Measurements from ENCODE around the gene MEG3. TPM values are rescaled to one million over a fixed set of nuclear protein-coding genes. Genes with fewer than 3 reads are reported as not detected.

MEG3 gene
- total RNA-seq, 1 experiment from 2014 or later = 62.4 TPM

DNA sequence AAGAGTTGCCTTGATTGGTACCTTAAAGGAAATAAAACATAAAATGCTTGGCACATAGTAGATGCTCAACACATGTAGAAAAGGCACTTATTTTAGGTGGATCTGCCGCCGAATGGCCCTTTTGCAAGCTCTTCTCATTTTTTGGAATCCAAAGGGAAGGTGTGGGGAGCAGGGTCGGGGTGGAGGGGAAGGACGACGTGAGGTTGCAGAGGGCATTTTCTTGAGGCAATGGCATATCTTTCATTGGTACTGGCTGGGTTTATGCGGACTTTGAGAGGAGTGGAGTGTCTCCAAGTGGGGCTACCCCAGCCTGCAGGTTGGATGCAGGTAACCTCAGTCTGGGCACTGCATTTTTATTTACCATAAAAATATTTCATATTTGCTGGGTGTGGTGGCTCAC is 69.5 kb downstream of the MEG3 start:
- H3K27me3 ChIP-seq (ENCODE audit: control insufficient read depth, insufficient read depth, low read length) = no peaks in the 10 kb centered on the region
- intact Hi-C loops (cut with micrococcal nuclease; ENCODE audit: unreplicated experiment) (no loop called here), in situ Hi-C loops (cut with HindIII; ENCODE audit: low pct_unique_long_range_greater_than_20kb, low sequenced_read_pairs) (no loop called here)
- no peaks in the 10 kb centered on the region for H3K4me1 ChIP-seq (ENCODE audit: control insufficient read depth, insufficient read depth, low read length)
- DNase-seq (ENCODE audit: low read depth, low spot score) (no peak), ATAC-seq (no peak)
- no peaks in the 10 kb centered on the region for H3K9me3 ChIP-seq (ENCODE audit: control insufficient read depth, insufficient read depth, low read depth, low read length)
- TF ChIP-seq, protein P1, sequence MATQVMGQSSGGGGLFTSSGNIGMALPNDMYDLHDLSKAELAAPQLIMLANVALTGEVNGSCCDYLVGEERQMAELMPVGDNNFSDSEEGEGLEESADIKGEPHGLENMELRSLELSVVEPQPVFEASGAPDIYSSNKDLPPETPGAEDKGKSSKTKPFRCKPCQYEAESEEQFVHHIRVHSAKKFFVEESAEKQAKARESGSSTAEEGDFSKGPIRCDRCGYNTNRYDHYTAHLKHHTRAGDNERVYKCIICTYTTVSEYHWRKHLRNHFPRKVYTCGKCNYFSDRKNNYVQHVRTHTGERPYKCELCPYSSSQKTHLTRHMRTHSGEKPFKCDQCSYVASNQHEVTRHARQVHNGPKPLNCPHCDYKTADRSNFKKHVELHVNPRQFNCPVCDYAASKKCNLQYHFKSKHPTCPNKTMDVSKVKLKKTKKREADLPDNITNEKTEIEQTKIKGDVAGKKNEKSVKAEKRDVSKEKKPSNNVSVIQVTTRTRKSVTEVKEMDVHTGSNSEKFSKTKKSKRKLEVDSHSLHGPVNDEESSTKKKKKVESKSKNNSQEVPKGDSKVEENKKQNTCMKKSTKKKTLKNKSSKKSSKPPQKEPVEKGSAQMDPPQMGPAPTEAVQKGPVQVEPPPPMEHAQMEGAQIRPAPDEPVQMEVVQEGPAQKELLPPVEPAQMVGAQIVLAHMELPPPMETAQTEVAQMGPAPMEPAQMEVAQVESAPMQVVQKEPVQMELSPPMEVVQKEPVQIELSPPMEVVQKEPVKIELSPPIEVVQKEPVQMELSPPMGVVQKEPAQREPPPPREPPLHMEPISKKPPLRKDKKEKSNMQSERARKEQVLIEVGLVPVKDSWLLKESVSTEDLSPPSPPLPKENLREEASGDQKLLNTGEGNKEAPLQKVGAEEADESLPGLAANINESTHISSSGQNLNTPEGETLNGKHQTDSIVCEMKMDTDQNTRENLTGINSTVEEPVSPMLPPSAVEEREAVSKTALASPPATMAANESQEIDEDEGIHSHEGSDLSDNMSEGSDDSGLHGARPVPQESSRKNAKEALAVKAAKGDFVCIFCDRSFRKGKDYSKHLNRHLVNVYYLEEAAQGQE (IDR thresholded peaks at IDR 0.05; ENCODE audit: insufficient read depth in 1 of 2, low read depth in 2 of 2, low read length in 1 of 2) = no peak
- no peak for TF ChIP-seq POLR2AphosphoS5 (IDR thresholded peaks at IDR 0.05; ENCODE audit: low read depth, low read length)
- TF ChIP-seq, protein P2, sequence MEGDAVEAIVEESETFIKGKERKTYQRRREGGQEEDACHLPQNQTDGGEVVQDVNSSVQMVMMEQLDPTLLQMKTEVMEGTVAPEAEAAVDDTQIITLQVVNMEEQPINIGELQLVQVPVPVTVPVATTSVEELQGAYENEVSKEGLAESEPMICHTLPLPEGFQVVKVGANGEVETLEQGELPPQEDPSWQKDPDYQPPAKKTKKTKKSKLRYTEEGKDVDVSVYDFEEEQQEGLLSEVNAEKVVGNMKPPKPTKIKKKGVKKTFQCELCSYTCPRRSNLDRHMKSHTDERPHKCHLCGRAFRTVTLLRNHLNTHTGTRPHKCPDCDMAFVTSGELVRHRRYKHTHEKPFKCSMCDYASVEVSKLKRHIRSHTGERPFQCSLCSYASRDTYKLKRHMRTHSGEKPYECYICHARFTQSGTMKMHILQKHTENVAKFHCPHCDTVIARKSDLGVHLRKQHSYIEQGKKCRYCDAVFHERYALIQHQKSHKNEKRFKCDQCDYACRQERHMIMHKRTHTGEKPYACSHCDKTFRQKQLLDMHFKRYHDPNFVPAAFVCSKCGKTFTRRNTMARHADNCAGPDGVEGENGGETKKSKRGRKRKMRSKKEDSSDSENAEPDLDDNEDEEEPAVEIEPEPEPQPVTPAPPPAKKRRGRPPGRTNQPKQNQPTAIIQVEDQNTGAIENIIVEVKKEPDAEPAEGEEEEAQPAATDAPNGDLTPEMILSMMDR (IDR thresholded peaks at IDR 0.05) = no peak
- TF ChIP-seq TCF7L2 (IDR thresholded peaks at IDR 0.05; ENCODE audit: low read depth, low read length) = no peak
- no peak for TF ChIP-seq SIN3A (IDR thresholded peaks at IDR 0.05; ENCODE audit: borderline replicate concordance, insufficient read depth, low read depth, low read length)
- CTCF ChIA-PET = no interaction called here
- POLR2A ChIA-PET = no interaction called here
- no TSS peak for BruUV-seq (replicated peaks)
- H3K36me3 ChIP-seq (ENCODE audit: control insufficient read depth, insufficient read depth, low read length) = no peaks in the 10 kb centered on the region
- H3K4me3 ChIP-seq (ENCODE audit: low read depth in 2 of 2, low read length in 2 of 2) = no peak overlapping the region
- no peak overlapping the region for H3K27ac ChIP-seq (ENCODE audit: low read length)

GRCh38 chr14:100896369-100897060 is 70.6 kb downstream of the MEG3 start:
- Histone ChIP-seq H3K36me3 (ENCODE audit: control insufficient read depth, insufficient read depth, low read length) (no peaks in the 10 kb centered on the region), H3K27me3 (ENCODE audit: control insufficient read depth, insufficient read depth, low read length) (no peaks in the 10 kb centered on the region), H3K27ac (ENCODE audit: low read length) (no peak overlapping the region), H3K4me3 (ENCODE audit: low read depth in 2 of 2, low read length in 2 of 2) (no peak overlapping the region), H3K4me1 (ENCODE audit: control insufficient read depth, insufficient read depth, low read length) (no peaks in the 10 kb centered on the region), H3K9me3 (ENCODE audit: control insufficient read depth, insufficient read depth, low read depth, low read length) (no peaks in the 10 kb centered on the region)
- CTCF ChIA-PET = no interaction called here
- intact Hi-C loops (cut with micrococcal nuclease; ENCODE audit: unreplicated experiment) = no loop called here
- POLR2A ChIA-PET = no interaction called here
- DNase-seq (ENCODE audit: low read depth, low spot score) (no peak), ATAC-seq (no peak)
- in situ Hi-C loops (cut with HindIII; ENCODE audit: low pct_unique_long_range_greater_than_20kb, low sequenced_read_pairs) = no loop called here
- BruUV-seq (replicated peaks) = no TSS peak
- TF ChIP-seq, protein P1 (IDR thresholded peaks at IDR 0.05; ENCODE audit: insufficient read depth in 1 of 2, low read depth in 2 of 2, low read length in 1 of 2) = no peak
- TF ChIP-seq TCF7L2 (IDR thresholded peaks at IDR 0.05; ENCODE audit: low read depth, low read length) (no peak), SIN3A (IDR thresholded peaks at IDR 0.05; ENCODE audit: borderline replicate concordance, insufficient read depth, low read depth, low read length) (no peak), POLR2AphosphoS5 (IDR thresholded peaks at IDR 0.05; ENCODE audit: low read depth, low read length) (no peak)
- TF ChIP-seq, protein P2 (IDR thresholded peaks at IDR 0.05) = no peak

Measured in Panc1 (cell line).